Eye (tissue), 1 donor: ENCODE results near the gene PUM1.
A peak's percentile ranks its signal among the peaks of the same experiment; 100 is the strongest.

Experiments
- DNase-seq: peaks from one replicate; pipeline ENCODE4 v3.0.0-alpha.2; 2015

The PUM1 gene

GRCh38 chr1:30919025-30919881 is 146.3 kb downstream of the PUM1 start:
- no peak for DNase-seq

GRCh38 chr1:30916296-30916695 is 149.2 kb downstream of the PUM1 start:
- no peak for DNase-seq

GRCh38 chr1:30915491-30916230 is 149.9 kb downstream of the PUM1 start:
- no peak for DNase-seq

- no peak for DNase-seq
Measured at GRCh38 chr1:30914931-30915330, 150.6 kb downstream of the PUM1 start.

- DNase-seq, result no peak
Measured at GRCh38 chr1:30914587-30914922, 151.0 kb downstream of the PUM1 start.

- DNase-seq, result no peak
Measured at GRCh38 chr1:30912913-30913652, 152.4 kb downstream of the PUM1 start.

- no peak for DNase-seq
Measured at GRCh38 chr1:30912224-30912623, 153.3 kb downstream of the PUM1 start.

- peak; percentile 97 for DNase-seq
Measured at GRCh38 chr1:30911059-30911954, 154.2 kb downstream of the PUM1 start.

- DNase-seq, result peak; percentile 56
Measured at GRCh38 chr1:30909365-30910068, 156.0 kb downstream of the PUM1 start.

- DNase-seq, result peak; percentile 61
Measured at GRCh38 chr1:30908696-30909364, 156.7 kb downstream of the PUM1 start, which contains the start of gene SDC3. Gene SDC3 (minus strand): TSS chr1:30908758. CDS start chr1:30908586, 172 bp downstream.

- DNase-seq, result no peak
Measured at GRCh38 chr1:30908316-30908695, 157.2 kb downstream of the PUM1 start.

- DNase-seq, result peak; percentile 52
Measured at GRCh38 chr1:30907481-30908315, 157.8 kb downstream of the PUM1 start.

- no peak for DNase-seq
Measured at GRCh38 chr1:30906631-30907441, 158.7 kb downstream of the PUM1 start.

- no peak for DNase-seq
Measured at GRCh38 chr1:30905916-30906620, 159.4 kb downstream of the PUM1 start.

- DNase-seq, result no peak
Measured at GRCh38 chr1:30905403-30905802, 160.1 kb downstream of the PUM1 start.

GRCh38 chr1:30904962-30905335 is 160.6 kb downstream of the PUM1 start:
- DNase-seq, result no peak

GRCh38 chr1:30904191-30904961 is 161.1 kb downstream of the PUM1 start:
- no peak for DNase-seq
